ENCODE data around the gene NUP42.

The NUP42 gene

DNA sequence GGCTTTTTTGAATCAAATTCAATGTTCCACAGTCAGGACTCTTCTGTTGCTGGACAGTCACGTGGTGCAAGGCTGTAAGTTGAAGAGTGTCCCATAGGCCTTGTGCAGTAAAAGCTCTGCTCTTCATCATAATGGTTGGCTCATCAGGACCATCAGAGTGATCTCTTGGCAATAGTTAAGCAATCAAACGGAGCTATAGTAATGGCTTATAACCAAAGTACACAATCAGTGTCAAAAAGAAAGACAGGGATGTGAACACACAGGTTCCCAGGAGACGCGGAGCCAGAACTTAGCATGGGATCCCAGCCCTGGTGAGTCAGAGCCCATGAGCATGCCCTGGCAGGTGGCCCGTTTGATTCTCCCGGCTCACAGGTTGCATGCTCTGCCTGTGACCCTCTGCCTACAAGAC is 54.0 kb downstream of the NUP42 start:
- H3K36me3 ChIP-seq: no peaks in the 10 kb centered on the region
- H3K4me3 ChIP-seq (ENCODE audit: low read depth in 1 of 2, low read length in 1 of 2): no peak overlapping the region
- H3K9me3 ChIP-seq: no peaks in the 10 kb centered on the region
- TF ChIP-seq, protein P1, sequence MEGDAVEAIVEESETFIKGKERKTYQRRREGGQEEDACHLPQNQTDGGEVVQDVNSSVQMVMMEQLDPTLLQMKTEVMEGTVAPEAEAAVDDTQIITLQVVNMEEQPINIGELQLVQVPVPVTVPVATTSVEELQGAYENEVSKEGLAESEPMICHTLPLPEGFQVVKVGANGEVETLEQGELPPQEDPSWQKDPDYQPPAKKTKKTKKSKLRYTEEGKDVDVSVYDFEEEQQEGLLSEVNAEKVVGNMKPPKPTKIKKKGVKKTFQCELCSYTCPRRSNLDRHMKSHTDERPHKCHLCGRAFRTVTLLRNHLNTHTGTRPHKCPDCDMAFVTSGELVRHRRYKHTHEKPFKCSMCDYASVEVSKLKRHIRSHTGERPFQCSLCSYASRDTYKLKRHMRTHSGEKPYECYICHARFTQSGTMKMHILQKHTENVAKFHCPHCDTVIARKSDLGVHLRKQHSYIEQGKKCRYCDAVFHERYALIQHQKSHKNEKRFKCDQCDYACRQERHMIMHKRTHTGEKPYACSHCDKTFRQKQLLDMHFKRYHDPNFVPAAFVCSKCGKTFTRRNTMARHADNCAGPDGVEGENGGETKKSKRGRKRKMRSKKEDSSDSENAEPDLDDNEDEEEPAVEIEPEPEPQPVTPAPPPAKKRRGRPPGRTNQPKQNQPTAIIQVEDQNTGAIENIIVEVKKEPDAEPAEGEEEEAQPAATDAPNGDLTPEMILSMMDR (IDR thresholded peaks at IDR 0.05): no peak
- no peak overlapping the region for H3K27ac ChIP-seq
- no peaks in the 10 kb centered on the region for H3K4me1 ChIP-seq (ENCODE audit: control insufficient read depth in 1 of 2, insufficient read depth in 1 of 2, low read depth in 1 of 2, low read length in 1 of 2)
- no peaks in the 10 kb centered on the region for H3K27me3 ChIP-seq

DNA sequence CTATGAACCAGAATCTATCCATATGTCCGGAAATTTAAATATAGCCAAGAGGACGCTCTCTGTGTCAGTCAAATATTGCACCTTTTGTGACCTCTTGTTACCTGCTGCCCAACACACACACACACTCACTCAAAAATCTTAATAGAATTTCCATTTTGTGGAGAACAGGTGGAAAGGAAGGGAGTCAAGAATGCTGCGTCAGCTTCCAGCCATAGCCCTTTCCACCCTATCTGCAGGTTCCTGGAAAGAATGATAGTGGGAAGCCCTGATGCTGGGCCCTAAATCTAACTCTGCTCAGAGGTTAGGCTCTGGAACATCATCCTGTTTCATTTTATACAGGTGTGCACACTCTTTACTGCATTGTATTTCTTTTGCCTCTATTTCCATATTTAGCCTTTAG is 55.2 kb downstream of the NUP42 start:
- Histone ChIP-seq H3K4me1 (ENCODE audit: control insufficient read depth in 1 of 2, insufficient read depth in 1 of 2, low read depth in 1 of 2, low read length in 1 of 2) (peaks cover 2 to 3% of the 10 kb centered on the region in 2 experiments), H3K9me3 (no peaks in the 10 kb centered on the region), H3K27me3 (no peaks in the 10 kb centered on the region), H3K36me3 (no peaks in the 10 kb centered on the region), H3K27ac (no peak overlapping the region), H3K4me3 (ENCODE audit: low read depth in 1 of 2, low read length in 1 of 2) (no peak overlapping the region)
- TF ChIP-seq, protein P1 (IDR thresholded peaks at IDR 0.05): no peak

DNA sequence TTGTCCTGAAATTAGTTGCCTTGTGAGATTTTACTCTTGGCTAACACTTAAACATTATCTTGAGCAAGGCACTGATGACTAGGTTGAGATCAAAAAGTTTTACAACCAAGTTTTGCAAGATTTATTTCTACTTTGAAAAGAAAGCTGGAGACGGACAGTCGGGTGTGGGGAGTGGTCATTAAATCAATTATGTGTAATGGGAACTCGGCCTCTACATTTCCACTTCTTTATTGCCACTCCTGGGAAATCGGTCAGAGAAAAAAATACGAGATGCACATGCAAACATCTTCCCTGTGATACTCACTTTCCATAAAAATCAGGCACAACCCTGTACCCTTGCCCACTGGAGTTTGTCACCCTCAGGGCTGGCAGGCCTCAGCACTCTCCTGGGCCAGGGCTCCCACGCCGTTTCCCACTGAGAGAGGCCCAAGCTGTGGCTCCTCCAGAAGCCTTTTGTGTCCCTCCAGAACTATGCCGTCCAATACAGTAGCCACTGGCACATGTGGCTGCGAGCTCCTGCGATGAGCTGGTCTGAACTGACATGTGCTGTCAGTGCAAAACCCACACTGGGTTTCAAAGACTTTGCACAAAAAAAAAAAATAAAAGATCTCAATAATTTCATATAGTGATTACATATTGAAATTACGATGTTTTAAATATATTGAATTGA is 57.3 kb downstream of the NUP42 start:
- Histone ChIP-seq H3K9me3 (no peaks in the 10 kb centered on the region), H3K4me1 (ENCODE audit: control insufficient read depth in 1 of 2, insufficient read depth in 1 of 2, low read depth in 1 of 2, low read length in 1 of 2) (peaks cover 10 to 11% of the 10 kb centered on the region in 2 experiments), H3K36me3 (no peaks in the 10 kb centered on the region), H3K27me3 (peaks cover 4% of the 10 kb centered on the region), H3K27ac (no peak overlapping the region), H3K4me3 (ENCODE audit: low read depth in 1 of 2, low read length in 1 of 2) (no peak overlapping the region)
- TF ChIP-seq, protein P1 (IDR thresholded peaks at IDR 0.05): no peak

DNA sequence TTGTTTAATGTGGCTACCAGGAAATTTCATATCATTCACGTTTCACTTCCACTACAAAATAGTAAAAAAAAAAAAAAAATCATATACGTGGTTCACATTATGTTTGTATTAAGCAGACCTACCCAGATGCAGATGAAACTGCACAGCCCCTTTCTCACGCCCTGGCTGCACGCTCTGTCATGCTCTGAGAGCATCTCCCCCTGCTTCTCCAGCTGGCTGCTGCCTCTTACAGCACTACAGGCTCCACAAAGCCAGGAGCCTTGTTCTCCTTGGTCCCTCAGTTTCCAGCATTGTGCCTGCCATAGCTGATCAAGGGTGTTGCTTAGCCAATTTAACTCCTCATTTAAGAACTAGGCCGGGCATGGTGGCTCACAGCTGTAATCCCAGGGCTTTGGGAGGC is 57.9 kb downstream of the NUP42 start:
- peaks cover 4% of the 10 kb centered on the region for H3K27me3 ChIP-seq
- no peak overlapping the region for H3K4me3 ChIP-seq (ENCODE audit: low read depth in 1 of 2, low read length in 1 of 2)
- peaks cover 10 to 11% of the 10 kb centered on the region in 2 experiments for H3K4me1 ChIP-seq (ENCODE audit: control insufficient read depth in 1 of 2, insufficient read depth in 1 of 2, low read depth in 1 of 2, low read length in 1 of 2)
- H3K36me3 ChIP-seq: no peaks in the 10 kb centered on the region
- H3K27ac ChIP-seq: no peak overlapping the region
- TF ChIP-seq, protein P1 (IDR thresholded peaks at IDR 0.05): no peak
- H3K9me3 ChIP-seq: no peaks in the 10 kb centered on the region

DNA sequence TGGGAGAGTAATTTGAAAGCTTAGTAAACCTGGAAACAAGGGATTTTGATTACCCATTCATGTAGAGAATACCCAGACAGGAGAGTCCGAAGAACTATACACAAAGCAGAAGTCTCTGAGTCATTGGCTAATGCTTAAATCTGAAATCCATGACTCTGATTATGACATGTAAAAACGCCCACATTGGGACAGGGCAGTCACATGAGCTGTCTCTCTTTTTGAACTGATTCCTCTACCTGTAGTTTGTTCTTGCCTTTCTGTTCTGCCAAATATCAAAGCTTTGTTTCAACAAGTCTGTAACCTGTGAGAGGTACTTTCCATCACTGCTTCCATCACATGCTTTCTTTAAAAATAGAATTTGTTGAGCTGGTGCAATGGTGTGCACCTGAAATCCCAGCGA is 60.5 kb downstream of the NUP42 start:
- peaks cover 14 to 15% of the 10 kb centered on the region in 2 experiments for H3K4me1 ChIP-seq (ENCODE audit: control insufficient read depth in 1 of 2, insufficient read depth in 1 of 2, low read depth in 1 of 2, low read length in 1 of 2)
- no peak overlapping the region for H3K27ac ChIP-seq
- H3K27me3 ChIP-seq: peaks cover 11% of the 10 kb centered on the region
- no peaks in the 10 kb centered on the region for H3K9me3 ChIP-seq
- TF ChIP-seq, protein P1 (IDR thresholded peaks at IDR 0.05): no peak
- H3K4me3 ChIP-seq (ENCODE audit: low read depth in 1 of 2, low read length in 1 of 2): no peak overlapping the region
- H3K36me3 ChIP-seq: no peaks in the 10 kb centered on the region
